ENCODE data around the gene ANKIB1. TPM values are rescaled to one million over a fixed set of nuclear protein-coding genes. Genes with fewer than 3 reads are reported as not detected.

ANKIB1 gene
- total RNA-seq, 4 donors from 2014 or later, result 36.9 to 51.4 (median 41.4) TPM

DNA sequence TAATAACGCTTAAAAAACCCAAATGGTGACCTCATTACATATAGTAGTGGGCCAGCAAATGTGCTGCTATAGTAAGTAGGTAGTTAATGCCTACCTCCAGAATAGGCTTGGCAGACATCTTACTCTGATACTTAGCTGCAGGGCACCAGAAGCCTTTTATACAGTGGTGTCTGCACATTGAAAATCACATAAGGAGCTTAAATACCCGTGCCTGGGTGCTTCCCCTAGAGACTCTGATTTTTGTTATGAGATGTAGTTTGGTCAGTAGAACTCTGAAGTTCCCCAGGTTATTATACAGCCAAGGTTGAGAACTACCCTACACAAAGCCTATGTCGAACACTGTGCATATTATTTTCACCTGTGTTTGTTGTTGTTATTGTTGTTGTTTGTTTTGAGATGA, 47.2 kb downstream of the ANKIB1 start:
- no peak for TF ChIP-seq CTCF (IDR thresholded peaks at IDR 0.05; ENCODE audit: low read depth)

DNA sequence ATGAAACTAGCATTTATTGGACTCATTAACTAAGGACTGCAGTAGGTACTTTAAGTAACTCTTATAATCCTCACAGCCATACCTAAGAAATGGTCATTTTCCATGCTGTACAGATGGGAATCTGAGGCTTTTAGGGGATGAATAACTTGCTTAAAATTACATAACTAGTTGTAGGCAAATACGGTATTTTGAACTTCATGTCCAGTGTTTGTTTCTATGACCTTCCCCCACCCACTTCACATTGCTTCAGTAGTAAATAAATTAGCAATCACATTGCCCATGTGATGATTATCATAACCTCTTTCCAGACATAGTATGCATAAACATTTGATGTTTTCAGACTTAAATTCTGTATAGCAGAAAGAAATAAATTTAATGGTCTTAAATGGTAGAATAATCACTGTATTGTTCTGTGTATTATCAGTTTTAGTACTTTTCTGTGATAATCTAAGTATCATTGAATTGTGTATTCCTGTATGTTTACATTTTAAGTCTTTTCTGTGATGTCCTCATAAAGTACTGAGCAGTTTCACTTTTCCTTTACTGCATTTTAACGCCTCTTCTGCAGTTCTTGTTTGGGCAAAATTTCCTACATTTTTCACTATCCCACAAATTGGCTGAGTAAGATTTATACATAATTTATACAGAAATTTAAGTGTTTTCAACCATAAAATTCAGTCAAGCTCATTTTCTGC, 48.3 kb downstream of the ANKIB1 start:
- no peak for TF ChIP-seq CTCF (IDR thresholded peaks at IDR 0.05; ENCODE audit: low read depth)

GRCh38 chr7:92295391-92295790, 49.6 kb downstream of the ANKIB1 start:
- no peak for TF ChIP-seq CTCF (IDR thresholded peaks at IDR 0.05; ENCODE audit: low read depth)

DNA sequence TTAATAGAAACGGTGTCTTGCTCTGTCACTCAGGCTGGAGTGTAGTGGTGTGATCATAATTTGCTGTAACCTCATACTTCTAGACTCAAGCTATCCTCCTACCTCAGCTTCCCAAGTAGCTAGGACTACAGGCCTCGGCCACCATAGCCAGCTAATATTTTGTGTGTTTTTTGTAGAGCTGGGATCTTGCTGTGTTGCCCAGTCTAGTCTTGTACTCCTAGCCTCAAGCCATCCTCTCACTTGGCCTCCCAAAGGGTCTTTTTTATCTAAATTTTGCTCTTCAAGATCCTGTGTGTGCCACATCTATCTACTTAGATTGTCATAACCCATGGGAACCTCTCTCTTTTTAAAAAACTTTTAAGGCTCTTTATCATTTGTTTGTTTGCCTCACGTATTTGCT, 50.5 kb downstream of the ANKIB1 start:
- TF ChIP-seq CTCF (IDR thresholded peaks at IDR 0.05; ENCODE audit: low read depth), result no peak

- TF ChIP-seq CTCF (IDR thresholded peaks at IDR 0.05; ENCODE audit: low read depth), result no peak
Measured at GRCh38 chr7:92296880-92297445, 51.2 kb downstream of the ANKIB1 start.

GRCh38 chr7:92297736-92298135, 52.0 kb downstream of the ANKIB1 start:
- no peak for TF ChIP-seq CTCF (IDR thresholded peaks at IDR 0.05; ENCODE audit: low read depth)

- TF ChIP-seq CTCF (IDR thresholded peaks at IDR 0.05; ENCODE audit: low read depth), result no peak
Measured at GRCh38 chr7:92303761-92304160, 58.0 kb downstream of the ANKIB1 start.

Data from subcutaneous adipose tissue (tissue), 4 donors.